GM12874 (cell line): ENCODE data around the gene ZFP1.

Source experiments
- TF ChIP-seq, protein P1 (sequence below): IDR thresholded peaks from 2 replicates; pipeline ENCODE4 v1.5.1; 2011; ENCODE audit warnings: low read depth, mild to moderate bottlenecking, control low read depth, low read length, moderate library complexity; ENCODE audit not compliant: insufficient read depth

The ZFP1 gene

DNA sequence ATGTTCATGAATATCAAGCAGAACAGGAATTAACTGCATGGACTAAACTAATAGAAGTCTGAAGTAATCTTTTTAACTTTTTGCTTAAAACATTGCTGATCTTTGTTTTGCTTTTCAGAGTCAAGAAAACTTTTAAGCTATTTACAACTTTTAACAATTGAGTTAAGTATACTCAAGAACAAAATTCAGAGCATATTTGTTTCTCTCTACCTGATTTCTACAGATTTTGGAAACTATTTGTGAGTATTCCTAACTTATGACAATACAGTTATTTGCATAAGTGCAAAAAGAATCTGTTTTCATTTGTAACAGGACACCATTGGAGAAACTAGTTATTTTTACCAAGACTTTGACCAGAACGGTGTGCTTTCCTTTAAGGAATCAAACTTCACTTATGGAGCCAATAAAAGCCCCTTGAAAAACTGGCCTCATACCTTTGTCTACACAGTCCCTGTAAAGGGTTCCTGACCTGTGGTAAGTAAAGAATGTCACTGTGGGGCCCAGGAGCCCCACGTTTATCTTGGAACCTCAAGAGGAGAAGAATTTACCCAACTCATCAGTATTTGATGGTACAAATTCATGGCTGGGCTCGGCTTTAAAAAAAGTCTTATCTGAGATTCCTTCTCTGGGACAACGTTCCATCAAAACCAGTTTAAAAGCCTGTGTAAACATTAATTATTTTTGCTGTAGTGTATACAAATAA, 20.5 kb upstream of the ZFP1 start:
- TF ChIP-seq, protein P1, sequence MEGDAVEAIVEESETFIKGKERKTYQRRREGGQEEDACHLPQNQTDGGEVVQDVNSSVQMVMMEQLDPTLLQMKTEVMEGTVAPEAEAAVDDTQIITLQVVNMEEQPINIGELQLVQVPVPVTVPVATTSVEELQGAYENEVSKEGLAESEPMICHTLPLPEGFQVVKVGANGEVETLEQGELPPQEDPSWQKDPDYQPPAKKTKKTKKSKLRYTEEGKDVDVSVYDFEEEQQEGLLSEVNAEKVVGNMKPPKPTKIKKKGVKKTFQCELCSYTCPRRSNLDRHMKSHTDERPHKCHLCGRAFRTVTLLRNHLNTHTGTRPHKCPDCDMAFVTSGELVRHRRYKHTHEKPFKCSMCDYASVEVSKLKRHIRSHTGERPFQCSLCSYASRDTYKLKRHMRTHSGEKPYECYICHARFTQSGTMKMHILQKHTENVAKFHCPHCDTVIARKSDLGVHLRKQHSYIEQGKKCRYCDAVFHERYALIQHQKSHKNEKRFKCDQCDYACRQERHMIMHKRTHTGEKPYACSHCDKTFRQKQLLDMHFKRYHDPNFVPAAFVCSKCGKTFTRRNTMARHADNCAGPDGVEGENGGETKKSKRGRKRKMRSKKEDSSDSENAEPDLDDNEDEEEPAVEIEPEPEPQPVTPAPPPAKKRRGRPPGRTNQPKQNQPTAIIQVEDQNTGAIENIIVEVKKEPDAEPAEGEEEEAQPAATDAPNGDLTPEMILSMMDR, result no peak

DNA sequence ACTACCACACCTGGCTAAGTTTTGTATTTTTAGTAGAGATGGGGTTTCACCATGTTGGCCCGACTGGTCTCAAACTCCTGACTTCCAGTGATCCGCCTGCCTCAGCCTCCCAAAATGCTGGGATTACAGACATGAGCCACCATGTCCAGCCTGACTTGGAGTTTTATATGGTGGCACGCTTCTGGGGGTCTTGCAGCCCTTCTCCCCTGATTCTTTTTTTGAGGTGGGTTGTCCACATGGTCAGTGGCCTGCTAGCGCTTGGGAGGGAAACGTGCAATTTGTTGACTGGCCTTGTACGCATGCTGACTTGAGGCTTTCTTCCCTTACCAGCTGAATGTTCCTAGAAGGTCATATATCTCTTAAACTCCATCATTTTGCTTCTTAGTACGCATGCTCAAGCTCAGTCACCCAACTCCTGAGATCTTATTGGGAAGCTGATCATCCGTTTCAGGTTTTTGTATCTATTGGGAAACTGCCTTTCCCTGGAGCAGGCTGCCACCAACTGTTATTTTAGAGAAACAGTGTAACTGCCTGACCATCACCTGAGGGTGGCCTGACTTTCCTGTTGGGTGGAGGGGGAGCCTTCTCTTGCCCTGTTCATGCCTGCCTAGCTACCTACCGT, 18.1 kb upstream of the ZFP1 start:
- TF ChIP-seq, protein P1, result no peak

DNA sequence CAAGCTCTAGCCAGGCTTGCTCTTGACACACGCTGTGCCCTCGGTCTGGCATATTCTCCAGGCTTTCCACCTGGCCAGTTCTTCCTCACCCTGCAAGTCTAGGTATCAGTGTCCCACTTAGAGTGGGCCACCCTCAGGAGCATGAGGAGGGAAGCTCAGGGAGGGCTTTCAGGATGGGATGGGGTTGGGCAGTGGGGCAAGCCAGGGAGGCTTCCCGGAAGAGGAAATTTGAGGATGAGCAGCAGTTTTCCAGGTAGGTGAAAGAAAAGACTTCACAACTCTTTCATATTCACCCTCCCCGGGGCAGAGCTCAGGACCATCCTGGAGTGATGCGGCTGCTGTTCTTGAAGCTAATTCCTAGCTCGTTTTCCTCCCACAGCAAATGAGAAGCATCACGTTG, 17.2 kb upstream of the ZFP1 start:
- TF ChIP-seq, protein P1, result no peak

DNA sequence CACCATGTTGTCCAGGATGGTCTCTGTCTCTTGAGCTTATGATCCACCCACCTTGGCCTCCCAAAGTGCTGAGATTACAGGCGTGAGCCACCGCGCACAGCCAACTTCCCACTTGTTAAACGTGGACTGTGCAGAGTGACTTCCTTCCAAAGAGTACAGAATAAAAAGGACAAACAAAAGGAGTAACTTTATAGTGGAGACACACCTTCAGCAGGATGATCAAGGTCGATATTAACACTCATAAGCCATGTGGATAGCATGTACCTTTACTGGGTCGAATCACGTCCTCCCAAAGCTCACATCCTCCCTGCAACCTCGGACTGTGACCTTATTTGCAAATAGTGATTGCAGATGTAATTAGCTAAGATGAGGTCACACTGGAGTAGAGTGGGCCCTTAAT, 10.1 kb upstream of the ZFP1 start:
- TF ChIP-seq, protein P1, result no peak

DNA sequence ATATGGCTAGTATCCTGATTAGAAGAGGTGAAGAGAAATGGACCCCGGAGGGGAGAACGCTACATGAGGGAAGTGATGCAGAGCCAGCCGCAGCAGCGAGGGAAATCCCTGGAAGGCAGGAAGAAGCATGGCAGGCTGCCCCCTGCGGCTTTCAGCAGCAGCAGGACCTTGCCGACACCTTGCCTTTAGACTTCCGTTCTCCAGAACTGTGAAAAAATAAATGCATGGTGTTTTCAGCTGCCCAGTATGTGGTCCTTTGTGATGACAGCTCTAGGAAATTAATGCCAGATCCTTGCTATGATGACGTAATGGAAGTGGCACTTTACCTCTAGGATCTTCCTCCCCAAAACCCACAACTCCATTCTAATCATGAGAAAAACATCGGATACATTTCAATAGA, 9.7 kb upstream of the ZFP1 start:
- TF ChIP-seq, protein P1, result no peak

DNA sequence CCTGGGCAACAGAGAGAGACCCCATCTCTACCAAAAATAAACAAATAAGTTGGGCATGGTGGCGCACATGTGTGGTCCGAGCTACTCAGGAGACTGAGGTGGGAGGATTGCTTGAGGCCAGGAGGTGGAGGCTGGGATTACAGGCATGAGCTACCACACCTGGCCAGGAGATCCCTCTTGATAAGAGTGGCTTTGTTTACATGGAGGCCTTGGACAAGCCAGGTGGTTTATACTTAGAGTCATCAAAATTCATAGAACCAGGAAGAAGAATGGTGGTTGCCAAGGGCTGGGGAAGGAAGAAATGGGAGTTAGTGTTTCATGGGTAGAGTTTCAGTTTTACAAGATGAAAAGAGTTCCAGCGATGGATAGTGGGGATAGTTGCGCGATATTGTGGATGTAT, 8.8 kb upstream of the ZFP1 start:
- TF ChIP-seq, protein P1, result no peak

DNA sequence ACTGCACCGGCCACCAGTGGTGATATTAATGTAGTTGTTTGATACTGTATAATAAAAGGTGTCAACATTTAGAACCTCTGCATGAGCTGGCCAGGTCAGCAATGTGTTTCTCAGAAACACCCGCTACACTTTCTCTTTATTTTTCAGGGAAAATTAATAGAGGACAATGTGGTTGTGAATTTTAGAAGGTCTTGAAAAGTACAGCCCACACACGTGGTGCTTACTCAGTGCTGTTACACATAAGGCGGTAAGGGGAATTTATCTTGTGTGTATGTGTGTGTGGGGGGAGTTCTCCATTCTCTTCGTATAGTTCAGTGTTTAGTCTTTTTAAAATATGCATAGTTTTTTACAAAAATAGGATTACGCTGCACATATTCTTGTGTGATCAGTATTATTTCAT, 4.4 kb upstream of the ZFP1 start:
- TF ChIP-seq, protein P1, result no peak

DNA sequence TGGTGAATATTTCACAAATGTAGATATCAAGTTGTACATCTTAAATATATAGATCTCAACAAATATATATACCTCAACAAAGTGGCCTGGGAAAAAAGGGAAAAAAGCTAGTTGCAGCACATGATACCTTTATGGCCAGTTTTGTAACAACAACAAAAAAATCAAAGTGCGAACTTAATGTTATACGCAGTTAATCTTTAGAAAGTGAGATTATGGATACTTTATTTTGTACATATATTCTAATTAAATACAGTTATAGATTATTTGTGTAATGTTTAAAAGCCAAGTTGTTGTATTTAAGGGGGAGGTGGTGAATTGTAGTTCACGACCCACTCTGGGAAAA, 385 bp upstream of the ZFP1 start:
- TF ChIP-seq, protein P1, result no peak
